DND-41 (cell line): ENCODE results near the gene CRYGS.

Experiments used
- ATAC-seq: fragments of 200-7000 bp; cut with Tn5 transposase; 3 replicates; pipeline ENCODE4 v1.9.1; 2021; ENCODE audit warnings: low read depth; ENCODE audit not compliant: insufficient read depth
- DNase-seq: peaks from one replicate; pipeline ENCODE4 v3.0.0-alpha.2; 2020
- H2AFZ ChIP-seq: 2 replicates; pipeline ENCODE4 v1.6.0; 2012; ENCODE audit warnings: low read depth, low read length
- H3K27ac ChIP-seq: 2 replicates; pipeline ENCODE4 v1.5.1; 2012; ENCODE audit warnings: low read length, inconsistent platforms
- H3K27me3 ChIP-seq: fragments of 200-600 bp; sonication (generic); 2 replicates; pipeline ENCODE4 v1.6.0; 2012; ENCODE audit warnings: low read length, mild to moderate bottlenecking, inconsistent platforms; ENCODE audit not compliant: insufficient read depth, poor library complexity
- H3K36me3 ChIP-seq: 2 replicates; pipeline ENCODE4 v1.5.1; 2012; ENCODE audit warnings: low read length, inconsistent platforms; ENCODE audit not compliant: insufficient read depth
- H3K4me1 ChIP-seq: 2 replicates; pipeline ENCODE4 v1.5.1; 2012; ENCODE audit warnings: mild to moderate bottlenecking, low read length; ENCODE audit not compliant: insufficient read depth
- H3K4me2 ChIP-seq: 2 replicates; pipeline ENCODE4 v1.6.0; 2012; ENCODE audit warnings: mild to moderate bottlenecking, moderate library complexity, low read length, inconsistent platforms; ENCODE audit not compliant: insufficient read depth
- H3K4me3 ChIP-seq, 2 experiments: fragments of 200-600 bp in 1 of 2; shearing (Covaris generic) in 1 of 2; 2 replicates each; pipeline ENCODE4 v1.5.1; 2012 to 2016; ENCODE audit warnings: inconsistent platforms in 2 of 2, low read length in 2 of 2, mild to moderate bottlenecking in 2 of 2, low read depth in 1 of 2, moderate library complexity in 1 of 2
- H3K79me2 ChIP-seq: 2 replicates; pipeline ENCODE4 v1.6.0; 2012; ENCODE audit warnings: low read length, inconsistent platforms; ENCODE audit not compliant: insufficient read depth
- H3K9ac ChIP-seq: 2 replicates; pipeline ENCODE4 v1.6.0; 2012; ENCODE audit warnings: low read depth, mild to moderate bottlenecking, inconsistent platforms, low read length, moderate library complexity
- H3K9me3 ChIP-seq: 2 replicates; pipeline ENCODE4 v1.5.1; 2012; ENCODE audit warnings: low read length, moderate library complexity, mild to moderate bottlenecking, inconsistent platforms; ENCODE audit not compliant: insufficient read depth, severe bottlenecking
- H4K20me1 ChIP-seq: 2 replicates; pipeline ENCODE4 v1.6.0; 2012; ENCODE audit warnings: low read length; ENCODE audit not compliant: insufficient read depth
- EZH2 ChIP-seq: IDR thresholded peaks from 3 replicates; pipeline ENCODE4 v1.6.1; 2012; ENCODE audit warnings: borderline replicate concordance, low read depth, mild to moderate bottlenecking, moderate library complexity, low read length, inconsistent platforms; ENCODE audit not compliant: severe bottlenecking
- TF ChIP-seq, protein P1 (sequence below): IDR thresholded peaks from 2 replicates; pipeline ENCODE4 v1.5.1; 2012; ENCODE audit warnings: borderline replicate concordance, low read length, moderate library complexity, mild to moderate bottlenecking; ENCODE audit not compliant: poor library complexity, severe bottlenecking; ENCODE audit errors: extremely low read depth

Gene CRYGS

DNA sequence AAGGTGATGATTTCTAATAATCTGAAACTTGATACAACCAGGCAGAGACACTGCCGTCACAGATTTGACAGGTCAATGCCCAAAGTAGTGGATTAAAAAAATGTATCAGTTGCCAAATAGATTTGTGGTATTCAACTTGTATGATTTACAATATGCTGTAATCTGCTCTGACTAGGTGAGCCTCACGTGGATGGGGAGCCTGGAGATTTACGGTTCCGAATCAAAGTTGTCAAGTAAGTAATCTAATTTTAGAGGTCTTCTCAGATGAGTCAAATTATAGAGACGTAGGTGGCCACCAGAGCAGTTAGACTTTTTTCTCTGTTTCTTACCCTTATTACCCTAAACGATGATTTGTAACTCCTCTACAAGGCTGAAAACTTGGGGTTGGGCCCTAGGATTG, 38.4 kb upstream of the CRYGS start:
- Histone ChIP-seq H3K4me2 (no peak overlapping the region), H4K20me1 (no peaks in the 10 kb centered on the region), H3K79me2 (no peaks in the 10 kb centered on the region), H3K4me3 (no peak overlapping the region), H3K27ac (no peak overlapping the region), H3K9me3 (no peaks in the 10 kb centered on the region), H2AFZ (no peak overlapping the region), H3K4me1 (no peaks in the 10 kb centered on the region), H3K36me3 (peaks cover 80% of the 10 kb centered on the region), H3K9ac (no peak overlapping the region), H3K27me3 (no peaks in the 10 kb centered on the region)
- TF ChIP-seq, protein P1, sequence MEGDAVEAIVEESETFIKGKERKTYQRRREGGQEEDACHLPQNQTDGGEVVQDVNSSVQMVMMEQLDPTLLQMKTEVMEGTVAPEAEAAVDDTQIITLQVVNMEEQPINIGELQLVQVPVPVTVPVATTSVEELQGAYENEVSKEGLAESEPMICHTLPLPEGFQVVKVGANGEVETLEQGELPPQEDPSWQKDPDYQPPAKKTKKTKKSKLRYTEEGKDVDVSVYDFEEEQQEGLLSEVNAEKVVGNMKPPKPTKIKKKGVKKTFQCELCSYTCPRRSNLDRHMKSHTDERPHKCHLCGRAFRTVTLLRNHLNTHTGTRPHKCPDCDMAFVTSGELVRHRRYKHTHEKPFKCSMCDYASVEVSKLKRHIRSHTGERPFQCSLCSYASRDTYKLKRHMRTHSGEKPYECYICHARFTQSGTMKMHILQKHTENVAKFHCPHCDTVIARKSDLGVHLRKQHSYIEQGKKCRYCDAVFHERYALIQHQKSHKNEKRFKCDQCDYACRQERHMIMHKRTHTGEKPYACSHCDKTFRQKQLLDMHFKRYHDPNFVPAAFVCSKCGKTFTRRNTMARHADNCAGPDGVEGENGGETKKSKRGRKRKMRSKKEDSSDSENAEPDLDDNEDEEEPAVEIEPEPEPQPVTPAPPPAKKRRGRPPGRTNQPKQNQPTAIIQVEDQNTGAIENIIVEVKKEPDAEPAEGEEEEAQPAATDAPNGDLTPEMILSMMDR = no peak
- TF ChIP-seq EZH2 = no peak
- no peak for ATAC-seq
- no peak for DNase-seq

DNA sequence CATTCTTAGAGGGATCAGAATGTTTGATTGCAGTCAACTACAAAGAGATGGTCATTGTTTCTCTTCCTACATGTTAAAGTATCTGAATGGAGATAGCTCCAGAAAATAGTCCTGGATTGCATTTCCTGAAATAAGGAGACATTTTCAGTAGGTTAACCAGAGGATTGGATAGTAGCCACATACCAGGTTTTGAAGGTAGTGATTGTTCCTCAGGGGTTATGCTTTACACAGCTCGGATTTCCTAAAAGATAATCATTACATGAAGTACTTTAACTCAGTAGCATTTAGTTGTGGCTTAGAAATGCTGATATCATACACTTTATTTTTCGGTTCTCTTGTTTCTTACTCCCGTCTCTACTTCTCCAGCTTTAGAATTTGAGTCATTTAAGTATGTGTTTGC, 36.6 kb upstream of the CRYGS start:
- H3K79me2 ChIP-seq = no peaks in the 10 kb centered on the region
- no peaks in the 10 kb centered on the region for H3K4me1 ChIP-seq
- H3K4me3 ChIP-seq = no peak overlapping the region
- H3K27me3 ChIP-seq = no peaks in the 10 kb centered on the region
- no peaks in the 10 kb centered on the region; the same call in 1 of the 2 replicates for H4K20me1 ChIP-seq
- no peak overlapping the region for H3K27ac ChIP-seq
- H2AFZ ChIP-seq = no peak overlapping the region
- peaks cover 93% of the 10 kb centered on the region for H3K36me3 ChIP-seq
- no peak for ATAC-seq
- H3K9ac ChIP-seq = no peak overlapping the region
- TF ChIP-seq, protein P1 = no peak
- no peak for TF ChIP-seq EZH2
- no peak for DNase-seq
- no peaks in the 10 kb centered on the region for H3K9me3 ChIP-seq
- no peak overlapping the region for H3K4me2 ChIP-seq

DNA sequence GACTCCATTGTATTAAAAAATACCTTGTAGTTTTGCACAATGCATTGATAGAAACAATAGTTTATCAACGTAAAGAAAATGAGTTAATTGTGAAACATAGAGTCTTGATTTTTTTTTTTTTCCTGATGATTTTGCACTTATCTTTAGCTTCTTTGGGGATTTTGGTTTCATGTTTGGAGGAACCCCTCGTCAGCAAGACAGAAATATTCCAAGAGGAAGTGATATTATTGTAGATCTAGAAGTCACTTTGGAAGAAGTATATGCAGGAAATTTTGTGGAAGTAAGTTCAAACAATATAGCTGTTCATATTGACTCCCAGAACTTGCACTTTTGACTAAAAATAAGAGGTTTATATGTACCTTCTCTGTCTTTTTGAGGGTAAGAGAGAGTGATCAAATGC, 33.3 kb upstream of the CRYGS start:
- Histone ChIP-seq H4K20me1 (no peaks in the 10 kb centered on the region; the same call in 1 of the 2 replicates), H2AFZ (no peak overlapping the region), H3K4me3 (no peak overlapping the region), H3K79me2 (peaks cover 11% of the 10 kb centered on the region; the same call in 1 of the 2 replicates), H3K9ac (no peak overlapping the region), H3K27me3 (no peaks in the 10 kb centered on the region), H3K4me1 (peaks cover 2% of the 10 kb centered on the region; the same call in 1 of the 2 replicates), H3K4me2 (no peak overlapping the region), H3K9me3 (no peaks in the 10 kb centered on the region), H3K27ac (no peak overlapping the region), H3K36me3 (peaks cover 93% of the 10 kb centered on the region)
- ATAC-seq (no peak), DNase-seq (no peak)
- no peak for TF ChIP-seq EZH2
- TF ChIP-seq, protein P1 = no peak

DNA sequence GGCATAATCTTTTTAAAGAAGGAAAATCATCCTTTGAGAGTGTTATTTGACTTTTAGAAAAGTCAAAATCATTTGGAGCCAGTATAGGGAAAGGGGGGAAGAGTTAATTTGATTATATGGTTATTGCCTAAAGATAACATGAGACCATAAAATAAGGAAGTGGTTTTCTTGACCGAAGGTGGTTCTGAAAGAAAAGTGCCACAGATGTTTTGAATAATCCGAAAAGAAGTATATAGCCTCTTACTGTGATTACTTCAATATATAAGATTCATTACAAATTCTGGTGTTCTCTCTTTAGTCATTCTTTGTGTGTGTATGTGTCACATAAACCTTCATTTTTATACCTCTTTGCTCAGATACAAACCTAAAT, 27.4 kb upstream of the CRYGS start:
- Histone ChIP-seq H2AFZ (no peak overlapping the region), H3K27ac (no peak overlapping the region), H3K9me3 (no peaks in the 10 kb centered on the region), H4K20me1 (peaks cover 3% of the 10 kb centered on the region), H3K27me3 (no peaks in the 10 kb centered on the region), H3K4me1 (peaks cover 42% of the 10 kb centered on the region), H3K9ac (peak overlapping the region; percentile 76), H3K36me3 (peaks cover 42% of the 10 kb centered on the region), H3K79me2 (peaks cover 60% of the 10 kb centered on the region), H3K4me2 (peak overlapping the region; percentile 93), H3K4me3 (peak overlapping the region; percentile 64 to 75; a peak in 3 of 4 replicates)
- no peak for TF ChIP-seq EZH2
- TF ChIP-seq, protein P1 = no peak
- ATAC-seq = no peak
- DNase-seq = no peak
